AG09319 (cell line): Measurements from ENCODE around the gene PREX1.
"Not testable (repeated sequence)": the region's sequence is repeated elsewhere in the genome, so short reads cannot be mapped to it uniquely, and the experiment has no call there.

ENCODE experiments used
- DNase-seq: peaks from one replicate; pipeline ENCODE4 v3.0.0-alpha.2; 2010; ENCODE audit warnings: low read depth; ENCODE audit errors: extremely low read depth
- CTCF ChIP-seq: IDR thresholded peaks from 2 replicates; pipeline ENCODE4 v1.5.1; 2011; ENCODE audit warnings: low read depth, mild to moderate bottlenecking, inconsistent platforms, low read length, moderate library complexity

PREX1 gene

GRCh38 chr20:48846516-48847492 lies 19.0 kb upstream of the PREX1 start:
- no peak for TF ChIP-seq CTCF
- DNase-seq = no peak

- DNase-seq = no peak
- no peak for TF ChIP-seq CTCF
Measured at GRCh38 chr20:48845721-48846306, 18.0 kb upstream of the PREX1 start.

- DNase-seq = no peak
- TF ChIP-seq CTCF = no peak
Measured at GRCh38 chr20:48844996-48845395, 17.2 kb upstream of the PREX1 start.

- not testable (repeated sequence) for DNase-seq
Measured at GRCh38 chr20:48843896-48844295, 16.1 kb upstream of the PREX1 start.

GRCh38 chr20:48843057-48843806 lies 15.4 kb upstream of the PREX1 start:
- DNase-seq = no peak
- no peak for TF ChIP-seq CTCF

GRCh38 chr20:48841875-48842529 lies 14.2 kb upstream of the PREX1 start:
- peak; percentile 27 for DNase-seq

More at GRCh38 chr20:48841875-48842529, 14.2 kb upstream of the PREX1 start:
- TF ChIP-seq CTCF = no peak
